ENCODE measurements around the gene ZNF280C.

DNA sequence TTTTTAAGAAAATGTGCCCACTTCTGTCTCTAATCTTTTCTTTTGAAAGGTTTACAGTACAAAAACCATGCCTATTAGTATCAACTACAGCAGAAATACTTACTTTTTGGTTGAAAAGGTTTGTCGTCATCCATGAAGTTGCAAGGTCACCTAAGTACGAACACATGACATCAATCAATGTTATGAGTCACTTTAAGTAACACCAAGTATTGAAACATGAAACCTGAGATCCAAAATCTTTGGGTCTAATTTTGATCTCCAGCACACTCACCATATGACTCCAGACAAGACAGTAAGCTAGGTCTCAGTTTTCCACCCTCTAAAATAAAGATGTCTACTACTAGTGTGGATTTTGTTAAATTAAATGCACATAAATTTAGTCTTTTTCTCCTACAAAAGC lies 8.4 kb downstream of the ZNF280C start:
- TF ChIP-seq, protein P1, sequence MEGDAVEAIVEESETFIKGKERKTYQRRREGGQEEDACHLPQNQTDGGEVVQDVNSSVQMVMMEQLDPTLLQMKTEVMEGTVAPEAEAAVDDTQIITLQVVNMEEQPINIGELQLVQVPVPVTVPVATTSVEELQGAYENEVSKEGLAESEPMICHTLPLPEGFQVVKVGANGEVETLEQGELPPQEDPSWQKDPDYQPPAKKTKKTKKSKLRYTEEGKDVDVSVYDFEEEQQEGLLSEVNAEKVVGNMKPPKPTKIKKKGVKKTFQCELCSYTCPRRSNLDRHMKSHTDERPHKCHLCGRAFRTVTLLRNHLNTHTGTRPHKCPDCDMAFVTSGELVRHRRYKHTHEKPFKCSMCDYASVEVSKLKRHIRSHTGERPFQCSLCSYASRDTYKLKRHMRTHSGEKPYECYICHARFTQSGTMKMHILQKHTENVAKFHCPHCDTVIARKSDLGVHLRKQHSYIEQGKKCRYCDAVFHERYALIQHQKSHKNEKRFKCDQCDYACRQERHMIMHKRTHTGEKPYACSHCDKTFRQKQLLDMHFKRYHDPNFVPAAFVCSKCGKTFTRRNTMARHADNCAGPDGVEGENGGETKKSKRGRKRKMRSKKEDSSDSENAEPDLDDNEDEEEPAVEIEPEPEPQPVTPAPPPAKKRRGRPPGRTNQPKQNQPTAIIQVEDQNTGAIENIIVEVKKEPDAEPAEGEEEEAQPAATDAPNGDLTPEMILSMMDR (conservative IDR thresholded peaks at IDR 0.05; ENCODE audit: low read depth, low read length), result no peak
- TF ChIP-seq EZH2 (IDR thresholded peaks at IDR 0.05; ENCODE audit: borderline replicate concordance, low read depth, low read length, poor library complexity, severe bottlenecking), result no peak
